K562 (cell line): ENCODE measurements around the gene ST3GAL5.

Experiments
- BHLHE40 ChIP-seq: IDR thresholded peaks from 2 replicates; pipeline ENCODE4 v1.6.1; 2011; ENCODE audit warnings: low read length, improper control_type of control experiment
- NR3C1 ChIP-seq: sonication (generic); formaldehyde crosslinking; IDR thresholded peaks from 2 replicates; pipeline ENCODE4 v1.8.1; 2022; ENCODE audit warnings: missing genetic modification reagents

- TF ChIP-seq BHLHE40 (no peak), NR3C1 (no peak)
Measured at GRCh38 chr2:85893428-85894258, 4.9 kb upstream of the ST3GAL5 start.
